DOHH2 (cell line): ENCODE data around the gene SPIRE2.

Experiments used
- CTCF ChIP-seq: fragments of 200-600 bp; sonication (generic); IDR thresholded peaks from one replicate; pipeline ENCODE4 v1.5.1; 2014; ENCODE audit warnings: antibody characterized with exemption, mild to moderate bottlenecking, low read depth, low read length; ENCODE audit not compliant: poor library complexity, severe bottlenecking
- EZH2phosphoT487 ChIP-seq: fragments of 200-600 bp; sonication (generic); IDR thresholded peaks from 2 replicates; pipeline ENCODE4 v1.6.1; 2017; ENCODE audit warnings: borderline replicate concordance, mild to moderate bottlenecking, antibody characterized with exemption, low read length, moderate library complexity, mixed read lengths

GRCh38 chr16:89853306-89853993 lies 25.2 kb downstream of the SPIRE2 start:
- TF ChIP-seq CTCF (no peak), EZH2phosphoT487 (no peak)
